Ureter (tissue), 1 donor: Measurements from ENCODE around the gene FBRS. TPM values are rescaled to one million over a fixed set of nuclear protein-coding genes. Genes with fewer than 3 reads are reported as not detected.

Source experiments
- DNase-seq: peaks from one replicate; pipeline ENCODE4 v3.0.0-alpha.2; 2020; ENCODE audit warnings: low spot score
- total RNA-seq: library from RNA; stranded (reverse); gene quantifications from one replicate; pipeline ENCODE4 v1.2.4, GENCODE V29; 2023
- donor health status: DM: yes; HTN: yes; CAD: no.

FBRS gene
- total RNA-seq, 1 donor from 2014 or later = 82.5 TPM

DNA sequence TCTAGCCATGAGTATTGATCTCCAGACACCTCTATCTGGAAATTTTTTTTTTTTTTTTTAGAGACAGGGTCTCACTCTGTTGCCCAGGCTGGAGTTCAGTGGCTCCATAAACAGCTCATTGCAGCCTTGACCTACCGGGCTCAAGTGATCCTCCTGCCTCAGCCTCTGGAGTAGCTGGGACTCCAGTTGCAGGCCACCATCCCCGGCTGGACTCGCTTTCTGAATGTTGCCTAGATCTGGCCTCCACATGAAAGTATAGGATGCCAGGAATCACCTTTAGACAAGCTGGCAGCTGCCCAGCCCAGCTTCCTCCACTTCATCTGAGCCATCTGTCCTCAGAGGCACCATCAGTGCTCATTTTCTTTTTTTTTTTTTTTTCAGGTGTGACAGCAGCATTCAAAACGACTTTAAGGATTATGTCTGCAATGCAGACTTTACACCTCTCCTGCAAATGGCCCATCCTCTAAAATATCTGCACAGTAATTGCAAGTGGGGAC lies 13.8 kb upstream of the FBRS start:
- no peak for DNase-seq

DNA sequence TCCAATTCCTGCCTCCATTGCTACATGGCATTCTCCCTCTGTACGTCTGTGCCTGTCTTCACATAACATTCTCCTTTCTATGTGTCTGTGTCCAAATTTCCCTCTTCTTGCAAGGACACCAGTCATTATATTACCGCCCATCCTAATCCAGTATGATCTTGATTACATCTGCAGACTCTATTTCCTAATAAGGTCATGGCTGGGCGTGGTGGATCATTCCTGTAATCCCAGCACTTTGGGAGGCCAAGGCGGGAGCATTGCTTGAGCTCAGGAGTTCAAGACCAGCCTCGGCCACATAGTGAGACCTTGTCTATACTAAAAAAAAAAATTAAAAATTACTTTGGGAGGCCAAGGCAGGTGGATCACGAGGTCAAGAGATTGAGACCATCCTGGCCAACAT lies 12.5 kb upstream of the FBRS start:
- DNase-seq = no peak

DNA sequence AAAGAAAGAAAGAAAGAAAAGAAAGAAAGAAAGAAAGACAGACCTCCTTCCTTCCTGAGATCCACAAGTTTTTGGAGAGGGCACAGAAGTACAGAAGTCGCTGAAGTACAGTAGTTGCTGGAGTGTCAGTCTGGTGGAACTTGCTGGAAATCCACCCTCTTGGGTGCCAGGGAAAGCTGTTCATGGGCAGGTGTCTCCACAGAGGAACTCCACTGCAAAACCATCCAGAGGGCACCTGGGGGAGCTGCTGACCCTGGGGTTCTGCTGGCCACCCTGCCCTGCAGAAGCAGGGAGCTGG lies 11.0 kb upstream of the FBRS start:
- no peak for DNase-seq

DNA sequence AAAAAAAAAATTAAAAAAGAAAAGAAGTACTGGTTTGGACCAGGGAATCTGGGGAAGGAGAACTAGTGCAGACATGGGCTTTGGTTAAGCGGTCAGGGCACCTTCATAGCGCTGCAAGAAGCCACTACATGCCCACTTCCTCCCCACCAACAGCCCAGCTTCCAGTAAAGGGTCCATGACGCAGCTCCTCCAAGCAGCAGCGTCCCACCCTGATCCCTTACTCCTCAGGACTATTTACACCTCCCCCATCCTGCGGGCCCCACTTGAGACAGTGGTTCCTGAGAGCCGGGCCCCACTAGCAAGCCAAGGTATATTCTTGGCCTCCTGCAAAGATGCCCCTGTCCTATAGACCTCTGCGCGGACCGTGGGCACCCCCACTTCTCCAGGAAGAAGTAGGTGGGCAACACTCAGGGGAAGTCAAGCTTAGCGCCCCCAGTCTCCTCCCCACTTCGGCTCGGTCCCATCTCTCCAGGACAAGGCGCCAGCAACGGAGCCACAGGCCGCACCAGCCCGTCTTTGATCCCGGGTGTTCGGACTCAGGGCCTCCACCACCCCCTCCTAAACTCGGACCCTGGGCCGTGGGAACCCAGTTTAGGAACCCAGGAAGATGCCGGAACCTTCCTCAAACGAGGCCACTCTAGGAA lies 8.4 kb upstream of the FBRS start:
- DNase-seq = no peak

DNA sequence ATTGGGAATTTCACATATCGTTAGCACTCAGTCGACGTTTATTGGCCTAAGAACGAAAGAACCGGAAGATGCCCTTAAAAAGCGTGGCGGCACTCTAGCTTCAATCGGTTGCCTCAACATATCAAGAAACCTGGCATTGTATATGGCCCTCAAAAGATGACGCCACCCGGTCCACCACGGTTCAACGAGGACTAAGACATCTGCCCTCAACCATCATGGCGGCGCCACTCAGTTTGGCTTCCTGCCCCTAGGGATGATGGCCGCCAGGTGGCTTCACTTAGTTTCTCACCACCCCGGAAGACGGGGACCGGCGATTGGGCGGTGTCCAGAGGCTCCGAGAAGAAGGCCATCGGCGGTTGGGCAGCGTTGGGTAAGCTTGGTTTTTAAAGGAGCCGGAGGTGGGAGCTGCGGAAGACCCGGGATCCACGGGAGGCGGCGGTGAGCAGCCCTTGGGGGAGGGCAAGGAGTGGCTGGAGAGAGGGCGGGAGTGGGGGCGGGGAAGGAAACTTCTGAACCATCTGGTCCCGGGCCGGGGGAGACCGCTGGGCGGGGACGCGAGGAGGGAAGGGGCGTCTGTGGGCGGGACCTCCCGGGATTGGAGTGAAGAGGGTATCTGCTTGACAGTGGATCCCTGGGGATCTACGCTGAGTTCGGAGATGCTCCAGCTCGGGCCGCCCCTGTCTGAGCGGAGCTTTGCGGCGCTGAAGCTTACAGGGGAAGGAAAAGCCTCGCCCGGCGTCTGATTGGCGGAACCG lies 7.7 kb upstream of the FBRS start, which contains the start of gene PRR14:
PRR14 (plus strand) TSS at position 592 of the 755 bp plus-strand sequence. CDS start 686 bp downstream, outside the sequence.
- DNase-seq = peak; percentile 100

DNA sequence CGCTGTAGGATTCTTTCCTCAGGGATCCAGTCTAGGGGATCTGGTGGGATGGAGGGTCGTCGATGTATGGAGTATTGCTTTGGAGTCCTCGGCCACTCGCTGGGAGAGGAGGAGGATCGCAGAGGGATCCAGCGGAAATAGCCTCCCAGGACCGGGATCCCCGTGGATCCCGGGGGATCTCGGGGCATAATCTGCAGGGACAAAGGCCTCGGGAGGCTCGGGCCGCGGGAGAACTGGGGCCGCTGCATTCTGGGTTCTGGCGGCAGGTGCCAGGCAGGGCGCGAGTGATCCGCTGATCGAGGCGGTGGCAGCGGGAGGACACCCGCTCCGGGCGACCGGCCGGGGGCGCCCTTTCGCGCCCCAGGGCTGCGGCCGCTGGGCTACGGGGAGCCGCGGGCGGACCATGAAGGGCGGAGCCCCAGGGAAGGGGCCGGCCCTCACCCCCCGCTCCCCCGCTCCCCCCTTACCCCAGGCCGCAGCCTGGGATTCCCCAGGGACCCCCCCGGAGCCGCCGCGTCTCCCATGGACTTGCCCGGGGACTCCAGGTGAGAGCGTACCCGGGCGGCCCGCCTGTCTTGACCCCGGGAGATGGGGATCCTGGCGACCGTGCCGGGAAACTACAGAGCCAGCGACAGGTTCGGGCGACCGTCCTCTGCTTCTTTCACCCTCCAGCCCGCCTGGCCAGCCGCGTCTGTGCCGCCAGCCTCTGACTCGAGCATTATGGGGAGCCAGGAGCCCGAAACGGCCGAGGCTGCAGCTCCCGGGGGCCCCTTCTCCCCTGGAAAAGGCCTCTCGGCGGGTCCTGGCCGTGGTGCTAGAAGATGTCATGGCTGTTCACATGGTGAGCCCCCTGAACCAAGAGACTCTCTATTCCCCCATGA lies 6.9 kb upstream of the FBRS start:
- peak; percentile 71 for DNase-seq

DNA sequence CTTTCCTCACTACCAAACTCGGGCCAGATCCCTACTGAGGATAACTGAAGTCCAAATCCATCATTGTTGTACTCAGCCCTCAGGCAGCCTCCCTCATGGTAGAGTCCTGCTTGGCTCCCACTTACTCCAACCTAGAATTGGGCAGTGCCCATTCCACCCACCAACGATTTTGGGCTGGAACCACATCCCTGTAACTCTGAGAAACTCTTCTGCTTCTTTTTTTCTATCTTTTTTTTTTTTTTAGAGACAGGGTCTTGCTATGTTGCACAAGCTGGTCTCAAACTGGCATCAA lies 6.3 kb upstream of the FBRS start:
- no peak for DNase-seq

DNA sequence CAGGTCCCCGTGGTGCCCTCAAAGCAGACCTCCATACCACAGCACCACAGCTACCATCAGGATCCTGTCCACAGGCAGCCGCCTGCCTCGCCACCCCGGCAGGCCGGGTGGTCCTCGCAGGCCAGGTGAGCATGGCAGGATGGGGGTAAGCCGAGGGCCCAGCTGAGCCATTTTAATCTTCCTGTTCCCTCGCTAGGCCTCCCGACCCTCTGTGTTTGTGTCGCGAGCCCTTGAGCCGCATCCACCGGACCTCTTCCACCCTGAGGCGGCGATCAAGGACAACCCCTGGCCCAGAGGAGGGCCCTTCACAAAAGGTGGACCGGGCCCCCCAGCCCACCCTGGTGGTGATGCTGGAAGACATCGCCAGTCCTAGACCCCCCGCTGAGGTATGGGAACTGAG lies 5.5 kb upstream of the FBRS start:
- DNase-seq = no peak

DNA sequence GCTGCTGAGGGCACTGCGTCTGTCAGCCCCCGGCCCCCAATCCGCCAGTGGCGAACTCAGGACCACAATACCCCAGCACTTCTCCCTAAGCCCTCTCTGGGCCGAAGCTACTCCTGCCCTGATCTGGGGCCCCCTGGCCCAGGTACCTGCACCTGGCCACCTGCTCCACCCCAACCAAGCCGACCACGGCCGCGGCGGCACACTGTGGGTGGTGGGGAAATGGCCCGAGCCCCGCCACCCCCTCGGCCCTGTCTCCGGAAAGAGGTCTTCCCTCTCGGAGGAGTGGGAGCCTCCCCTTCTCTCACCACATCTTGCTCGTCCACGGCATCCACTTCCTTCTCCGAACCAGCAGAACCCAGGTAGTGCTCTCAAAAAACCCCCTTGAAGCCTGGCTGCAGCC lies 3.4 kb upstream of the FBRS start:
- DNase-seq = no peak

DNA sequence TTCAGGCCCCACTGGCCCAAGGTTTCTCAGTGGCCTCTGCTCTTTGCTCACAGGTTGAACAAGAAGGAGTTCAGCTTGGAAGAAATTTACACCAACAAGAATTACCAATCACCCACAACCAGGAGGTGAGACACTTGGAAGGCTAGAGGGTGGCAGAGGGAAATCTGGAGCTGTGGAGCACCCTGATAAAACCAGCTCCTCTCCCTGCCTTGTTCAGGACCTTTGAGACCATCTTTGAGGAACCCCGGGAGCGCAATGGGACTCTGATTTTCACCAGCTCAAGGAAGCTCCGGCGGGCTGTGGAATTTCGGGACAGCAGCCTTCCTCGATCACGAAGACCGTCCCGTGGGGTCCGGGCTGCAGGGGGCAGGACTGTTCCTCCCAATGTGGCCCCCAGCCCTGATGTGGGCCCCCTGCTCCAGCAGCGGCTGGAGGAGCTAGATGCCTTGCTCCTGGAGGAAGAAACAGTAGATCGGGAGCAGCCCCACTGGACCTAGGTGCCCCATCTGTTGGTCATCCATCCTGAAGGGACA lies 2.4 kb upstream of the FBRS start:
- DNase-seq = no peak

DNA sequence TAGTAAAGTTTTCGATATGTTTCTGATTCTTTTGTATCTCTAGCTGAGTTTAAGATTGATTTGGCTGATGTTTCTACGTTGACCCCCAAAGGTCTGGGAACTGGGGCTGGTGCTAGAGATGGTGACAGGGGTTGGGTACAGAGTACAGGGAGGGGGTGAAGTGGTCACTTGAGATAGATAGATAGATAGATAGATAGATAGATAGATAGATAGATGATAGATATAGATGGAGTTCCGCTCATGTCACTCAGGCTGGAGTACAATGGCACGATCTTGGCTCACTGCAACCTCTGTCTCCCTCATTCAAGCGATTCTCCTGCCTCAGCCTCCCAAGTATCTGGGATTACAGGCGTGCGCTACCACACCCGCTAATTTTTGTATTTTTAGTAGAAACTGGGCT lies 1.8 kb upstream of the FBRS start:
- no peak for DNase-seq

DNA sequence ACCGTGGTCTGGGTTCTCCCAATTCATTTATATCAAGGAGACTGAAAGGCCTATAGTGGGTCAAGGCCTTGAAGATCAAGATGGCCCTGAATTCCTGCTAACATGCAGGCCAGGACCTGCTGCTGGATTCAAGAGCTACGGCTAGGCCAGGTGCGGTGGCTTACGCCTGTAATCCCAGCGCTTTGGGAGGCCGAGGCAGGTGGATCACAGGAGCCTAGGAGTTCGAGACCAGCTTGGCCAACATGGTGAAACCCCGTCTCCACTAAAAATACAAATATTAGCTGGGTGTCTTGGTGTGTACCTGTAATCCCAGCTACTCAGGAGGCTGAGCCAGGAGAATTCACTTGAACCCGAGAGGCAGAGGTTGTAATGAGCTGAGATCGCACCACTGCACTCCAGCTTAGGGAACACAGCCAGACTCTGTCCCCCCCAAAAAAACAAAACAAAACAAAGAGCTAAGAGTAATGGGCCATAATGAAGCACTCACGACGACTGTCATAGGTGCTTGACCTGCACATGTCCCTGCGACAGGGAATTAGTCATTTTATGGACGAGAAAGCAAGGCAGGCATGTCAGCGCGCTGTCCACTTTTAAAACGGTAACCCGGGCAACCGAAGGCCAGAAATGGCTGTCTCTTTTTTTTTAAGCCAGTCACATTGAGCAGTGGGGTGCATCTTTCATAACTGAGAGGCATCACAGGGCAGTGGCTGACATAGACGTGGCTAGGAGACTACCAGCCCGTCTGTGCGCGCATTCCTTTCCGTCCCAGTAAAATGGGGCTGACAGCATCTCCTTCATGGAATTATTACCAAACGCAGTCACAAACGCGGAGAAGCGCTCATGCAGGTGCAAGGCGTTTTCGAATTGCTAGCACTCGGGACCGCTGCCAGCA lies 1.0 kb upstream of the FBRS start:
- DNase-seq = no peak

DNA sequence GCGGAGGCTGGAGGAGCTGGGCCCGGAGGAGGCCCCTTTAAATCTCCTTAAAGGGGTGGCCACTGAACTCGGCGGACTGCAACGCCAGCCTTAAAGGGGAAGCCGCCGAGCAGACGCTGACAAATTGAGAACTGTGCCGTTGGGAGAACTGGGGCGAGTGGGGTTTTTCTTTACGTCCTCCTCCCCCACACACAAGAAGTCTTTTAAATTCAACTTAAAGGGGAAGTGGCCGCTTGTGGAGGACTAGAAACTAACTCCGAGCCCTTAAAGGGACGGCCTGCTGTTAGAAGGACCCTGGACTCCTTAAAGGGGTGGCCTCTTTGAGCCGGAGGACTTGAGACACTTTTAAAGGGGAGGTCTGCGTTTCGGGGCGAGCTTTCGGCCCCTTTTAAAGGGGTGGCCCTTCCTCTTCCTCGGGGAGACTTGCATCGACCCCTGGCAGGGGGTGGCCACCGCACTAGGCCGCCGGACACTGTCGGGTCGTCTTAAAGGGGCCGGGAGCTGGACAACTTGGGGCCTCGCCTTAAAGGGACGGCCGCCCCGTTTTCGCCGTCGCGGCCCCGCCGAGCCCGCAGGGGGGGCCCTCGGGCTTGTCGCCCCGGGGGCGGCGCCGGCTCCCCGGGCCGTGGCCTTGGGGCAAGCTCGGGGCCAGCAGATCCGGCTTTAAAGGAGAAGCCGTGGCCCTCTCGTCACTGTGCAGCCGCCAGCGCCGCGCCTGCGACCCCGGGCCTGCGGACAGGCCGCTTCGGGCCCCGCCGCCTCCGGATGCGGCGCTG lies 688 bp downstream of the FBRS start:
- DNase-seq = peak; percentile 96

DNA sequence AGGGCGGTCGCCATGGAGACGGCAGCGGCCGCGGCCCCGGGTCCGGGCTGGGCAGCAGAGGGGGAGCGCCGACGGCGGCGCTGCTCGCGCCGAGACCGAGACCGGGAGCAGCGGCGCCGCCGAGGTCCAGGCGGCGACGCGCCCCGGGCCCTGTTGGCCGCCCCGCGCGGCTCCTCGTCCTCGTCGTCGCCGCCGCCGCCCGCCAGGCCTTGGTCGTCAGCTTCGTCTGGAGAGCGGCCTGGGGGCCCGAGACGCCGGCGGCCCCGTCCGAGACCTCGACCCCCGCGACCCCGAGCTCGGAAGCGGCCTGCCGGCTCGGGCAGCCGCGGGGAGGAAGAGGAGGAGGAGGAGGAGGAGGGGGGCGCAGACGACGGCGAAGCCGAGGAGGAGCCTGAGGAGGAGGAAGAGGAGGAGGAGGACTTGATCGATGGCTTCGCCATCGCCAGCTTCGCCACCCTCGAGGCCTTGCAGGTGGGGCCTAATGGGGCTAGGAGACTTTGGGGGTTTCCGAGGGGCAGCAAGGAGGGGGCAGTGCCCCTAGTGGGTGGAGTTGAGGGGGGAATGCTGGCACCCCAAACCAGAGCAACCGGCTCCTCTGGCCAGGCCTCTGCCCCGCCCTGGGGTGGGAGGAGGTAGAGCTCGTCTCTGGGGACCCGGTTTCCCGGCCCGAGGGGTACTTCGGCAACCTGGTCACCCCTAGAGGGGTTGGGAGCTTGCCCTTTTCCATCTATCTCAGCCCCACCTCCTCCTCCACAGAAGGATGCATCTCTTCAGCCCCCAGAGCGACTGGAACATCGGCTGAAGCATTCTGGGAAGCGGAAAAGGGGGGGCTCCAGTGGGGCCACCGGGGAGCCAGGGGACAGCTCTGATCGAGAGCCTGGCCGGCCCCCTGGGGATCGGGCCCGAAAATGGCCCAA lies 1.5 kb downstream of the FBRS start:
- DNase-seq = peak; percentile 77

DNA sequence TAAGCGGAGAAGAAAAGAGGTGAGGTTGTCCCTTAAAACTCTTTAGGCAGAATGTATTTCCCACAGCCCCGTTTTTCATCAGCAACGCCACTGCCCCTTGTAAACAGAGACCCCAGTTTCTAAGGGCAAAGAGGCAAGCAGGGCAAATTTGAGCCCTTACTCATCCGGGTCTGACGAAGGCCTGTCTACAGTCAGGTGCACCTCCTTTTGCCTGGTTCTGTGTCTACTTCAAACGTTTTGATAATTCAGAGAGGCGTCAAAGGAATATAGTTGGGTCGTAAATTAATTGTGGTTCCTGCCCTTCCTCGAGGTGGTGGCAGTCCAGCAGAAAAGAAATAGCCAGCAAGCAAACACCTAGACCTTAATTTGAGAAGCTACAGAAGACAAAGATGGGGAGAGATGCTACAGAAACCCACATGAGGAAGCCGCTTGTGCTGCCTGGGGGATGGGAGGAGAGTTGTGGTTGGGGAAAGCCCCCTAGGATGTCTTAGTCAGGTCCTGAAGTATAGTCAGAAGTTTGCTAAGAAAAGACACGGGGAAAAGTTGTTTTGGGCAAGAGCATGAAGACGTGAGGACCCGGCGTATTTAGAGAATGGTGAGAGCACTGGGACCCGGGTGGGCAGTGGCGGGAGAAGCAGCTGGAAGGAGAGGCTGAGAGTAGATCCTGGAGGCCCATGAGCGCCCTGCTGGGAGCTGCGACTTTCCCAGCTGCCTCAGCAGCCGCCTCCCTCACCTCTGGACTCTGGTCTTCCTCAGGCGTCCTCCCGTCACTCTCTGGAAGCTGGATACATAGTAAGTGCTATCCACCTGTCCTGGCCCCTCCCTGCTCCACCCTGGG lies 2.4 kb downstream of the FBRS start:
- no peak for DNase-seq

DNA sequence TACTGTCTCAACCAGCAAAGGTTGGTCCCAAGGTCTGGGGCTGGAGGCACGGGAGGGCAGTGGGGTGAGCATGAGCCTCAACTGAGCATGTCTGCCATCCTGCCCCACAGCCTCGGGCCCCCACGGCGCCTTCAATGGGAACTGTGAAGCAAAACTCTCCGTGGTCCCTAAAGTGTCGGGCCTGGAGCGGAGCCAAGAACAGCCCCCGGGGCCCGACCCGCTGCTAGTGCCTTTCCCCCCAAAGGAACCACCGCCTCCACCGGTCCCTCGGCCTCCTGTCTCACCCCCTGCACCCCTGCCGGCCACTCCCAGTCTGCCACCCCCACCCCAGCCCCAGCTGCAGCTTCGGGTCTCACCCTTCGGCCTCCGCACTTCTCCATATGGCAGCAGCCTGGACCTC lies 4.2 kb downstream of the FBRS start:
- DNase-seq = no peak

DNA sequence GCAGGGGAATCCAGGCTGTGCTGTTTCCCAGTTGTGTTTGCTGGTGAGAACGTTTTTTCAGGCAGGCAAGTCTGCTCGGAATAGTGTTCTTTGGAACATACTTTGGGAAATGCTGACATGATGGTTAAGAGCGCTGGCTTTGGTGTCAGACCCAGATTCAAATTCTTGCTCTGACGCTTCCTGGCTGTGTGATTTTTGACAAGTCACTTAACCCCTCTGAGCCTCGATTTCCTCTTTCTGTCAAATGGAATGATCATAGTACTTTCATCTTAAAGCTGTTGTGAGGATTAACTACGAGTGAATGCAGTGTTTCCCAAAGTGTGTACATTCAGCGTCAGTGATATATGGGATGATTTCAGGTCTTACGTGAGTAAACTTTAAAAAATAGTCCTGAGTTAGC lies 4.8 kb downstream of the FBRS start:
- DNase-seq = no peak

DNA sequence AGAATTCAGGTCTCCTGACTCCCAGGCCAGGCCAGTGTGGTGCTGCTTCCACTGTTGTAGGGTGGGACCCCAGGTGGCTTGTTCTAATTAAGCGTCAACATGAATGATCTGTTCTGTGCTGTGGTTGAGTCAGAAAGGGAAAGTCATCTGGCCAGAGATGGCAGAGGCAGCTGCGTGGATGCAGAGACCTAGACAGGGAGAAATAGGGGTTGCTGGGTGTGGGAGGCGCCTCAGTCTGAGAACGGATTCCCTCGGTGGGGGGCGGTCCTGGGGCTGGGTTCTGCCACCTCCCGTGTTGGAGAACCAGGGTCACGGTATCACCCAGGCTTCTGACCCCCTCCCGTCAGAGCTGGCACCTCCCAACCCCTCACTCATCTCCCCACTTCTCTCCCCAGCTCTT lies 5.6 kb downstream of the FBRS start:
- no peak for DNase-seq
